GM12878 (cell line): ENCODE results near the gene DOK4.

Experiments
- EP300 ChIP-seq, 2 experiments: fragments of 150-350 bp in 1 of 2; IDR thresholded peaks; 2 replicates each; pipeline ENCODE4 v1.6.1; 2011 to 2012; ENCODE audit warnings: low read depth in 2 of 2, low read length in 2 of 2, borderline replicate concordance in 1 of 2, improper control_type of control experiment in 1 of 2, inconsistent platforms in 1 of 2; ENCODE audit not compliant: control insufficient read depth in 1 of 2
- FOXM1 ChIP-seq: IDR thresholded peaks from 2 replicates; pipeline ENCODE4 v1.6.1; 2012; ENCODE audit warnings: low read depth, mild to moderate bottlenecking, inconsistent platforms, low read length, moderate library complexity
- GABPA ChIP-seq: IDR thresholded peaks from 2 replicates; pipeline ENCODE4 v1.6.1; 2014; ENCODE audit warnings: antibody characterized with exemption, low read depth, mild to moderate bottlenecking, inconsistent platforms
- LARP7 ChIP-seq: fragments of 450-650 bp; IDR thresholded peaks from 2 replicates; pipeline ENCODE4 v1.6.1; 2017; ENCODE audit warnings: mild to moderate bottlenecking
- POLR2AphosphoS2 ChIP-seq: IDR thresholded peaks from 2 replicates; pipeline ENCODE4 v1.6.1; 2011; ENCODE audit warnings: low read depth, mild to moderate bottlenecking, low read length, improper control_type of control experiment, moderate library complexity
- RAD21 ChIP-seq: IDR thresholded peaks from 2 replicates; pipeline ENCODE4 v1.6.1; 2011; ENCODE audit warnings: mild to moderate bottlenecking, low read depth, low read length, moderate library complexity; ENCODE audit not compliant: insufficient read depth
- TAF1 ChIP-seq: IDR thresholded peaks from 2 replicates; pipeline ENCODE4 v1.6.1; 2011; ENCODE audit warnings: mild to moderate bottlenecking, low read depth, low read length, borderline replicate concordance
- TBL1XR1 ChIP-seq: IDR thresholded peaks from 2 replicates; pipeline ENCODE4 v1.6.1; 2012; ENCODE audit warnings: low read depth, low read length, improper control_type of control experiment
- TCF12 ChIP-seq: IDR thresholded peaks from 2 replicates; pipeline ENCODE4 v1.6.1; 2011; ENCODE audit warnings: low read depth, mild to moderate bottlenecking, low read length
- TCF7 ChIP-seq: IDR thresholded peaks from 2 replicates; pipeline ENCODE4 v1.6.1; 2014; ENCODE audit warnings: antibody characterized with exemption, borderline replicate concordance
- TF ChIP-seq, protein P1 (sequence below): fragments of 150-350 bp; IDR thresholded peaks from 2 replicates; pipeline ENCODE4 v1.6.1; 2014; ENCODE audit warnings: mild to moderate bottlenecking, low read depth, low read length
- TF ChIP-seq, protein P2 (sequence below), 3 experiments: IDR thresholded peaks in 2 of 3; conservative IDR thresholded peaks in 1 of 3; 2 replicates each; pipeline ENCODE4 v1.5.1; 2011; ENCODE audit warnings: low read depth in 3 of 3, low read length in 3 of 3, mild to moderate bottlenecking in 3 of 3, control low read depth in 2 of 3, moderate library complexity in 2 of 3, inconsistent platforms in 1 of 3, mixed read lengths in 1 of 3; ENCODE audit not compliant: control insufficient read depth in 2 of 3, insufficient read depth in 1 of 3; ENCODE audit errors: extremely low read depth in 1 of 3
- TF ChIP-seq, protein P3 (sequence below): IDR thresholded peaks from 2 replicates; pipeline ENCODE4 v1.6.1; 2011; ENCODE audit warnings: low read depth, low read length, improper control_type of control experiment, borderline replicate concordance

GRCh38 chr16:57426356-57426755 lies 59.9 kb downstream of the DOK4 start:
- TF ChIP-seq, protein P1, sequence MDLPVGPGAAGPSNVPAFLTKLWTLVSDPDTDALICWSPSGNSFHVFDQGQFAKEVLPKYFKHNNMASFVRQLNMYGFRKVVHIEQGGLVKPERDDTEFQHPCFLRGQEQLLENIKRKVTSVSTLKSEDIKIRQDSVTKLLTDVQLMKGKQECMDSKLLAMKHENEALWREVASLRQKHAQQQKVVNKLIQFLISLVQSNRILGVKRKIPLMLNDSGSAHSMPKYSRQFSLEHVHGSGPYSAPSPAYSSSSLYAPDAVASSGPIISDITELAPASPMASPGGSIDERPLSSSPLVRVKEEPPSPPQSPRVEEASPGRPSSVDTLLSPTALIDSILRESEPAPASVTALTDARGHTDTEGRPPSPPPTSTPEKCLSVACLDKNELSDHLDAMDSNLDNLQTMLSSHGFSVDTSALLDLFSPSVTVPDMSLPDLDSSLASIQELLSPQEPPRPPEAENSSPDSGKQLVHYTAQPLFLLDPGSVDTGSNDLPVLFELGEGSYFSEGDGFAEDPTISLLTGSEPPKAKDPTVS, result no peak
- TF ChIP-seq TAF1, result no peak
- no peak for TF ChIP-seq POLR2AphosphoS2
- TF ChIP-seq GABPA, result no peak
- TF ChIP-seq TBL1XR1, result no peak
- no peak for TF ChIP-seq LARP7
- TF ChIP-seq TCF7, result no peak
- TF ChIP-seq, protein P2, sequence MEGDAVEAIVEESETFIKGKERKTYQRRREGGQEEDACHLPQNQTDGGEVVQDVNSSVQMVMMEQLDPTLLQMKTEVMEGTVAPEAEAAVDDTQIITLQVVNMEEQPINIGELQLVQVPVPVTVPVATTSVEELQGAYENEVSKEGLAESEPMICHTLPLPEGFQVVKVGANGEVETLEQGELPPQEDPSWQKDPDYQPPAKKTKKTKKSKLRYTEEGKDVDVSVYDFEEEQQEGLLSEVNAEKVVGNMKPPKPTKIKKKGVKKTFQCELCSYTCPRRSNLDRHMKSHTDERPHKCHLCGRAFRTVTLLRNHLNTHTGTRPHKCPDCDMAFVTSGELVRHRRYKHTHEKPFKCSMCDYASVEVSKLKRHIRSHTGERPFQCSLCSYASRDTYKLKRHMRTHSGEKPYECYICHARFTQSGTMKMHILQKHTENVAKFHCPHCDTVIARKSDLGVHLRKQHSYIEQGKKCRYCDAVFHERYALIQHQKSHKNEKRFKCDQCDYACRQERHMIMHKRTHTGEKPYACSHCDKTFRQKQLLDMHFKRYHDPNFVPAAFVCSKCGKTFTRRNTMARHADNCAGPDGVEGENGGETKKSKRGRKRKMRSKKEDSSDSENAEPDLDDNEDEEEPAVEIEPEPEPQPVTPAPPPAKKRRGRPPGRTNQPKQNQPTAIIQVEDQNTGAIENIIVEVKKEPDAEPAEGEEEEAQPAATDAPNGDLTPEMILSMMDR (IDR thresholded peaks at IDR 0.05 in 2 of 3, conservative IDR thresholded peaks at IDR 0.05 in 1 of 3; ENCODE audit: control insufficient read depth in 2 of 3, extremely low read depth in 1 of 3, insufficient read depth in 1 of 3, low read depth in 3 of 3, low read length in 3 of 3), result no peak
- TF ChIP-seq, protein P3, sequence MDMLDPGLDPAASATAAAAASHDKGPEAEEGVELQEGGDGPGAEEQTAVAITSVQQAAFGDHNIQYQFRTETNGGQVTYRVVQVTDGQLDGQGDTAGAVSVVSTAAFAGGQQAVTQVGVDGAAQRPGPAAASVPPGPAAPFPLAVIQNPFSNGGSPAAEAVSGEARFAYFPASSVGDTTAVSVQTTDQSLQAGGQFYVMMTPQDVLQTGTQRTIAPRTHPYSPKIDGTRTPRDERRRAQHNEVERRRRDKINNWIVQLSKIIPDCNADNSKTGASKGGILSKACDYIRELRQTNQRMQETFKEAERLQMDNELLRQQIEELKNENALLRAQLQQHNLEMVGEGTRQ, result no peak
- TF ChIP-seq EP300 (IDR thresholded peaks at IDR 0.05; ENCODE audit: borderline replicate concordance in 1 of 2, control insufficient read depth in 1 of 2, low read depth in 2 of 2, low read length in 2 of 2), result no peak
- no peak for TF ChIP-seq FOXM1
- no peak for TF ChIP-seq TCF12
- no peak for TF ChIP-seq RAD21
